H9 (cell line): Measurements from ENCODE around the gene RADX. TPM values are rescaled to one million over a fixed set of nuclear protein-coding genes. Genes with fewer than 3 reads are reported as not detected.

Experiments used
- DNase-seq: peaks from one replicate; pipeline ENCODE4 v3.0.0-alpha.2; 2017
- H2AFZ ChIP-seq: one replicate; pipeline ENCODE4 v1.6.1; 2013; ENCODE audit warnings: mild to moderate bottlenecking, low read length, control low read depth, moderate library complexity
- H2AK5ac ChIP-seq: 2 replicates; pipeline ENCODE4 v1.6.1; 2013; ENCODE audit warnings: low read length, control low read depth, mixed read lengths; ENCODE audit not compliant: insufficient read length
- H2BK120ac ChIP-seq: one replicate; pipeline ENCODE4 v1.6.1; 2013; ENCODE audit warnings: low read depth, mild to moderate bottlenecking, low read length, control low read depth, inconsistent platforms; ENCODE audit not compliant: poor library complexity, severe bottlenecking
- H2BK12ac ChIP-seq: 2 replicates; pipeline ENCODE4 v1.6.1; 2013; ENCODE audit warnings: low read length, control low read depth, mixed read lengths, low read depth; ENCODE audit not compliant: insufficient read length
- H2BK15ac ChIP-seq: 2 replicates; pipeline ENCODE4 v1.6.1; 2013; ENCODE audit warnings: low read depth, low read length, control low read depth
- H2BK20ac ChIP-seq: one replicate; pipeline ENCODE4 v1.6.1; 2013; ENCODE audit warnings: low read depth, mild to moderate bottlenecking, low read length, control low read depth, inconsistent platforms; ENCODE audit not compliant: poor library complexity, severe bottlenecking
- H2BK5ac ChIP-seq: 2 replicates; pipeline ENCODE4 v1.6.1; 2013; ENCODE audit warnings: low read length, control low read depth, mixed read lengths; ENCODE audit not compliant: insufficient read length
- H3K14ac ChIP-seq: 2 replicates; pipeline ENCODE4 v1.6.1; 2013; ENCODE audit warnings: low read length, control low read depth; ENCODE audit not compliant: insufficient read depth
- H3K18ac ChIP-seq: 2 replicates; pipeline ENCODE4 v1.6.1; 2013; ENCODE audit warnings: low read depth, mild to moderate bottlenecking, mixed read lengths, low read length, control low read depth; ENCODE audit not compliant: insufficient read length
- H3K23ac ChIP-seq: 2 replicates; pipeline ENCODE4 v1.6.1; 2013; ENCODE audit warnings: low read length, control low read depth, mixed read lengths, low read depth; ENCODE audit not compliant: insufficient read length
- H3K23me2 ChIP-seq: 2 replicates; pipeline ENCODE4 v1.6.1; 2013; ENCODE audit warnings: low read depth, mild to moderate bottlenecking, mixed read lengths, low read length, control low read depth; ENCODE audit not compliant: insufficient read length, poor library complexity, severe bottlenecking
- H3K27ac ChIP-seq: 2 replicates; pipeline ENCODE4 v1.5.1; 2013; ENCODE audit warnings: low read length, control low read depth, mixed read lengths, low read depth; ENCODE audit not compliant: insufficient read length
- H3K27me3 ChIP-seq: 2 replicates; pipeline ENCODE4 v1.6.1; 2013; ENCODE audit warnings: low read length, control low read depth, inconsistent platforms; ENCODE audit not compliant: insufficient read depth
- H3K4ac ChIP-seq: 2 replicates; pipeline ENCODE4 v1.6.1; 2013; ENCODE audit warnings: low read depth, mild to moderate bottlenecking, control low read depth, inconsistent platforms, low read length, moderate library complexity
- H3K4me1 ChIP-seq: 2 replicates; pipeline ENCODE4 v1.6.1; 2013; ENCODE audit warnings: low read length, control low read depth, inconsistent platforms; ENCODE audit not compliant: insufficient read depth
- H3K4me2 ChIP-seq: 2 replicates; pipeline ENCODE4 v1.6.1; 2013; ENCODE audit warnings: low read length, control low read depth, mixed read lengths; ENCODE audit not compliant: insufficient read length, insufficient read depth
- H3K56ac ChIP-seq: 2 replicates; pipeline ENCODE4 v1.6.1; 2013; ENCODE audit warnings: low read depth, mild to moderate bottlenecking, mixed read lengths, low read length, control low read depth; ENCODE audit not compliant: insufficient read length
- H3K79me1 ChIP-seq: 2 replicates; pipeline ENCODE4 v1.6.1; 2013; ENCODE audit warnings: low read depth, mild to moderate bottlenecking, moderate library complexity, low read length, control low read depth, inconsistent platforms; ENCODE audit not compliant: insufficient read depth, poor library complexity, severe bottlenecking
- H3K79me2 ChIP-seq: 2 replicates; pipeline ENCODE4 v1.6.1; 2013; ENCODE audit warnings: low read length, control low read depth, inconsistent platforms; ENCODE audit not compliant: insufficient read depth
- H3K9ac ChIP-seq: 2 replicates; pipeline ENCODE4 v1.6.1; 2013; ENCODE audit warnings: low read length, control low read depth, mixed read lengths; ENCODE audit not compliant: insufficient read length; ENCODE audit errors: extremely low read depth
- H3K9me3 ChIP-seq: one replicate; pipeline ENCODE4 v1.6.1; 2013; ENCODE audit warnings: low read depth, low read length, inconsistent platforms; ENCODE audit not compliant: control insufficient read depth
- H3T11ph ChIP-seq: one replicate; pipeline ENCODE4 v1.6.1; 2013; ENCODE audit warnings: mild to moderate bottlenecking, low read length, control low read depth, inconsistent platforms
- H4K20me1 ChIP-seq: one replicate; pipeline ENCODE4 v1.6.1; 2013; ENCODE audit not compliant: control insufficient read depth, insufficient read length, insufficient read depth
- H4K5ac ChIP-seq: 2 replicates; pipeline ENCODE4 v1.6.1; 2013; ENCODE audit warnings: low read depth, mild to moderate bottlenecking, mixed read lengths, low read length, control low read depth; ENCODE audit not compliant: insufficient read length
- H4K8ac ChIP-seq: replicated peaks from 2 replicates; pipeline ENCODE4 v1.6.1; 2013; ENCODE audit warnings: low read length, control low read depth, mixed read lengths, low read depth; ENCODE audit not compliant: insufficient read length
- H4K91ac ChIP-seq: 2 replicates; pipeline ENCODE4 v1.6.1; 2013; ENCODE audit warnings: low read depth, mild to moderate bottlenecking, moderate library complexity, mixed read lengths, low read length, control low read depth; ENCODE audit not compliant: insufficient read length
- H3K27ac Mint-ChIP-seq, 3 experiments: 2 replicates in 2 of 3; 3 replicates in 1 of 3; pipeline ENCODE4 v1.8.0; 2020 to 2021; ENCODE audit warnings: mixed read lengths in 3 of 3, mild to moderate bottlenecking in 1 of 3, moderate library complexity in 1 of 3
- H3K27me3 Mint-ChIP-seq: 2 replicates; pipeline ENCODE4 v1.8.0; 2021; ENCODE audit warnings: low read depth, mild to moderate bottlenecking, moderate library complexity, mixed read lengths
- H3K36me3 Mint-ChIP-seq, 3 experiments: 2 replicates in 2 of 3; 3 replicates in 1 of 3; pipeline ENCODE4 v1.8.0; 2020 to 2021; ENCODE audit warnings: low read depth in 3 of 3, mixed read lengths in 3 of 3; ENCODE audit not compliant: insufficient read depth in 1 of 3
- H3K4me1 Mint-ChIP-seq, 2 experiments: 2 replicates each; pipeline ENCODE4 v1.8.0; 2020; ENCODE audit warnings: mixed read lengths in 2 of 2
- H3K4me3 Mint-ChIP-seq, 2 experiments: 2 replicates in 1 of 2; 3 replicates in 1 of 2; pipeline ENCODE4 v1.8.0; 2020 to 2021; ENCODE audit warnings: mild to moderate bottlenecking in 2 of 2, mixed read lengths in 2 of 2, moderate library complexity in 1 of 2
- H3K9me3 Mint-ChIP-seq, 2 experiments: 2 replicates in 1 of 2; 3 replicates in 1 of 2; pipeline ENCODE4 v1.8.0; 2020; ENCODE audit warnings: mild to moderate bottlenecking in 2 of 2, mixed read lengths in 2 of 2, moderate library complexity in 1 of 2
- WGBS: extraction: QIAGEN DNeasy Blood & Tissue Kit; methylation state at CpG from one replicate; pipeline ENCODE4 v1.1.7; 2013; ENCODE audit warnings: missing lambda C conversion rate, low lambda C conversion rate, mixed read lengths; ENCODE audit not compliant: insufficient read length; ENCODE audit errors: extremely low coverage; 5-methylcytosine and 5-hydroxymethylcytosine counted together
- total RNA-seq: library from RNA; stranded (reverse); gene quantifications from 2 replicates; pipeline ENCODE4 v1.2.1, GENCODE V29; 2021
- TF ChIP-seq, protein P1 (sequence below): fragments of 200-600 bp; sonication (generic); conservative IDR thresholded peaks from 3 replicates; pipeline ENCODE4 v1.8.0; 2021; ENCODE audit warnings: antibody characterized with exemption, mild to moderate bottlenecking

RADX gene
- total RNA-seq, 1 experiment from 2014 or later = 1.5 TPM

DNA sequence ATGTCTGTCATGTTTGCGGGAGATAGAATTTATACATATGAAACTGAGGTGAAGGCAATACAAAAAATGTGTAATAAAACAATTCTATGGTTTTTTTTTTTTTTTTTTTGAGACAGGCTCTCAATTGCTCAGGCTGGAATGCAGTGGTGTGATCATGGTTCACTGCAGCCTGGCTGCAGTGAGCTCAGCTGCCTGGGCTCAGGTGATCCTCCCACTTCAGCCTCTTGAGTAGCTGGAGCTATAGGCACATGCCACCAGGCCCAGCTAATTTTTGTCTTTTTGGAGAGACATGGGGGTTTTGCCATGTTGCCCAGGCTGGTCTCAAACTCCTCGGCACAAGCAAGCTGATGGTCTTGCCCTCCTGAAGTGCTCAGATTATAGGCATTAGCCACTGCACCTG, 10.1 kb downstream of the RADX start:
- Histone ChIP-seq H3K14ac (no peak overlapping the region; the same call in 1 of the 2 replicates), H3K27me3 (no peaks in the 10 kb centered on the region), H3K9me3 (no peaks in the 10 kb centered on the region), H3K56ac (no peak overlapping the region), H4K91ac (no peak overlapping the region), H3T11ph (no peak overlapping the region), H3K18ac (no peak overlapping the region), H3K79me1 (no peaks in the 10 kb centered on the region), H3K23me2 (no peaks in the 10 kb centered on the region), H2BK120ac (no peak overlapping the region), H3K27ac (no peak overlapping the region), H2AK5ac (no peak overlapping the region), H3K4me1 (no peaks in the 10 kb centered on the region), H2AFZ (no peak overlapping the region), H3K79me2 (no peaks in the 10 kb centered on the region), H2BK5ac (no peak overlapping the region), H3K9ac (no peak overlapping the region), H4K8ac (no peak overlapping the region), H3K4me2 (no peak overlapping the region), H2BK12ac (no peak overlapping the region), H3K4ac (no peak overlapping the region), H2BK20ac (no peak overlapping the region), H2BK15ac (no peak overlapping the region), H4K20me1 (no peaks in the 10 kb centered on the region), H4K5ac (no peak overlapping the region), H3K23ac (no peak overlapping the region)
- no CpG with 5 or more reads among the region's 2 CpGs for WGBS
- DNase-seq = no peak
- H3K27me3 Mint-ChIP-seq = no peaks in the 10 kb centered on the region
- no peak overlapping the region for H3K4me3 Mint-ChIP-seq
- H3K36me3 Mint-ChIP-seq = no peaks in the 10 kb centered on the region; a peak in 1 of 7 replicates
- TF ChIP-seq, protein P1, sequence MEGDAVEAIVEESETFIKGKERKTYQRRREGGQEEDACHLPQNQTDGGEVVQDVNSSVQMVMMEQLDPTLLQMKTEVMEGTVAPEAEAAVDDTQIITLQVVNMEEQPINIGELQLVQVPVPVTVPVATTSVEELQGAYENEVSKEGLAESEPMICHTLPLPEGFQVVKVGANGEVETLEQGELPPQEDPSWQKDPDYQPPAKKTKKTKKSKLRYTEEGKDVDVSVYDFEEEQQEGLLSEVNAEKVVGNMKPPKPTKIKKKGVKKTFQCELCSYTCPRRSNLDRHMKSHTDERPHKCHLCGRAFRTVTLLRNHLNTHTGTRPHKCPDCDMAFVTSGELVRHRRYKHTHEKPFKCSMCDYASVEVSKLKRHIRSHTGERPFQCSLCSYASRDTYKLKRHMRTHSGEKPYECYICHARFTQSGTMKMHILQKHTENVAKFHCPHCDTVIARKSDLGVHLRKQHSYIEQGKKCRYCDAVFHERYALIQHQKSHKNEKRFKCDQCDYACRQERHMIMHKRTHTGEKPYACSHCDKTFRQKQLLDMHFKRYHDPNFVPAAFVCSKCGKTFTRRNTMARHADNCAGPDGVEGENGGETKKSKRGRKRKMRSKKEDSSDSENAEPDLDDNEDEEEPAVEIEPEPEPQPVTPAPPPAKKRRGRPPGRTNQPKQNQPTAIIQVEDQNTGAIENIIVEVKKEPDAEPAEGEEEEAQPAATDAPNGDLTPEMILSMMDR = no peak
- no peaks in the 10 kb centered on the region for H3K4me1 Mint-ChIP-seq
- peaks cover 0 to 31% of the 10 kb centered on the region in 2 experiments; a peak in 2 of 5 replicates for H3K9me3 Mint-ChIP-seq
- no peak overlapping the region for H3K27ac Mint-ChIP-seq
